DOHH2 (cell line): Measurements from ENCODE around the gene ATP5MC2.

Experiments
- H3F3A ChIP-seq: fragments of 200-600 bp; sonication (generic), shearing (Covaris generic); 2 replicates; pipeline ENCODE4 v1.6.0; 2016; ENCODE audit warnings: antibody characterized with exemption, mild to moderate bottlenecking; ENCODE audit not compliant: control insufficient read depth, insufficient read depth
- H3K27ac ChIP-seq: fragments of 200-600 bp; sonication (generic); 2 replicates; pipeline ENCODE4 v1.5.1; 2014; ENCODE audit warnings: low read depth, mild to moderate bottlenecking, low read length, moderate library complexity
- H3K27me3 ChIP-seq: fragments of 200-600 bp; sonication (generic); 2 replicates; pipeline ENCODE4 v1.6.1; 2014; ENCODE audit warnings: mild to moderate bottlenecking, low read length, mixed read lengths; ENCODE audit not compliant: control insufficient read depth
- H3K36me3 ChIP-seq: fragments of 200-600 bp; sonication (generic); 2 replicates; pipeline ENCODE4 v1.6.1; 2014; ENCODE audit warnings: mild to moderate bottlenecking, low read length, moderate library complexity, mixed read lengths; ENCODE audit not compliant: control insufficient read depth
- H3K4me1 ChIP-seq: fragments of 200-600 bp; sonication (generic); 2 replicates; pipeline ENCODE4 v1.6.1; 2014; ENCODE audit warnings: mild to moderate bottlenecking, low read length, mixed read lengths; ENCODE audit not compliant: control insufficient read depth
- H3K4me2 ChIP-seq: fragments of 200-600 bp; sonication (generic); 2 replicates; pipeline ENCODE4 v1.6.0; 2014; ENCODE audit warnings: mild to moderate bottlenecking, low read length, moderate library complexity
- H3K4me3 ChIP-seq: fragments of 200-600 bp; sonication (generic); 2 replicates; pipeline ENCODE4 v1.5.1; 2014; ENCODE audit warnings: mild to moderate bottlenecking, low read length, mixed read lengths
- H3K79me2 ChIP-seq: fragments of 200-600 bp; sonication (generic); 2 replicates; pipeline ENCODE4 v1.6.1; 2014; ENCODE audit warnings: mild to moderate bottlenecking, low read length, mixed read lengths; ENCODE audit not compliant: control insufficient read depth
- H3K9me2 ChIP-seq: fragments of 200-600 bp; sonication (generic); replicated peaks from 2 replicates; pipeline ENCODE4 v1.6.1; 2014; ENCODE audit warnings: mild to moderate bottlenecking, low read length, mixed read lengths; ENCODE audit not compliant: control insufficient read depth
- H3K9me3 ChIP-seq: fragments of 200-600 bp; sonication (generic); 2 replicates; pipeline ENCODE4 v1.6.1; 2014; ENCODE audit warnings: antibody characterized with exemption, low read length, mixed read lengths; ENCODE audit not compliant: control insufficient read depth, insufficient read depth
- H4K20me1 ChIP-seq: fragments of 200-600 bp; sonication (generic); 2 replicates; pipeline ENCODE4 v1.6.0; 2014; ENCODE audit warnings: low read depth, mild to moderate bottlenecking, antibody characterized with exemption, low read length, moderate library complexity; ENCODE audit not compliant: control insufficient read depth, insufficient read depth
- CTCF ChIP-seq: fragments of 200-600 bp; sonication (generic); IDR thresholded peaks from one replicate; pipeline ENCODE4 v1.5.1; 2014; ENCODE audit warnings: antibody characterized with exemption, mild to moderate bottlenecking, low read depth, low read length; ENCODE audit not compliant: poor library complexity, severe bottlenecking
- EZH2phosphoT487 ChIP-seq: fragments of 200-600 bp; sonication (generic); IDR thresholded peaks from 2 replicates; pipeline ENCODE4 v1.6.1; 2017; ENCODE audit warnings: borderline replicate concordance, mild to moderate bottlenecking, antibody characterized with exemption, low read length, moderate library complexity, mixed read lengths

The ATP5MC2 gene

GRCh38 chr12:53645165-53645564 is 30.7 kb downstream of the ATP5MC2 start:
- TF ChIP-seq CTCF = no peak
- no peak for TF ChIP-seq EZH2phosphoT487
- Histone ChIP-seq H3F3A (no peaks in the 10 kb centered on the region), H3K27ac (no peak overlapping the region), H3K4me1 (no peaks in the 10 kb centered on the region), H3K79me2 (no peaks in the 10 kb centered on the region), H3K9me3 (no peaks in the 10 kb centered on the region), H4K20me1 (no peaks in the 10 kb centered on the region), H3K4me3 (no peak overlapping the region), H3K4me2 (no peak overlapping the region), H3K9me2 (no peaks in the 10 kb centered on the region), H3K36me3 (no peaks in the 10 kb centered on the region), H3K27me3 (no peaks in the 10 kb centered on the region)

- no peaks in the 10 kb centered on the region for H3K79me2 ChIP-seq
- H3K36me3 ChIP-seq = no peaks in the 10 kb centered on the region
- no peak overlapping the region for H3K4me3 ChIP-seq
- no peak for TF ChIP-seq CTCF
- no peak for TF ChIP-seq EZH2phosphoT487
- no peak overlapping the region for H3K4me2 ChIP-seq
- H3K9me2 ChIP-seq = no peaks in the 10 kb centered on the region
- H3K4me1 ChIP-seq = no peaks in the 10 kb centered on the region
- no peak overlapping the region for H3K27ac ChIP-seq
- H3K27me3 ChIP-seq = no peaks in the 10 kb centered on the region
- no peaks in the 10 kb centered on the region for H4K20me1 ChIP-seq
- no peaks in the 10 kb centered on the region for H3F3A ChIP-seq
- H3K9me3 ChIP-seq = no peaks in the 10 kb centered on the region
Observed at GRCh38 chr12:53644133-53644532, 31.8 kb downstream of the ATP5MC2 start.

GRCh38 chr12:53643232-53643979 is 32.5 kb downstream of the ATP5MC2 start:
- Histone ChIP-seq H3K36me3 (no peaks in the 10 kb centered on the region), H3K27ac (no peak overlapping the region), H3K9me3 (no peaks in the 10 kb centered on the region), H4K20me1 (no peaks in the 10 kb centered on the region), H3K4me1 (no peaks in the 10 kb centered on the region), H3K27me3 (no peaks in the 10 kb centered on the region), H3K4me3 (no peak overlapping the region), H3F3A (no peaks in the 10 kb centered on the region), H3K9me2 (no peaks in the 10 kb centered on the region), H3K4me2 (no peak overlapping the region), H3K79me2 (no peaks in the 10 kb centered on the region)
- TF ChIP-seq EZH2phosphoT487 (no peak), CTCF (no peak)
